IPS DF 19.7 (cell line): ENCODE results near the gene MAEA.
"Not testable (repeated sequence)": the region's sequence is repeated elsewhere in the genome, so short reads cannot be mapped to it uniquely, and the experiment has no call there.

Source experiments
- DNase-seq: peaks from one replicate; pipeline ENCODE4 v3.0.0-alpha.2; 2013; ENCODE audit warnings: low read depth, low spot score

The MAEA gene

GRCh38 chr4:1365271-1366178 lies 75.8 kb downstream of the MAEA start:
- no peak for DNase-seq

- DNase-seq: no peak
Measured at GRCh38 chr4:1366371-1367229, 76.9 kb downstream of the MAEA start.

- no peak for DNase-seq
Measured at GRCh38 chr4:1367230-1367935, 77.7 kb downstream of the MAEA start.

- DNase-seq: no peak
Measured at GRCh38 chr4:1367936-1368289, 78.2 kb downstream of the MAEA start.

GRCh38 chr4:1368421-1369090 lies 78.9 kb downstream of the MAEA start:
- no peak for DNase-seq

- no peak for DNase-seq
Measured at GRCh38 chr4:1369091-1369450, 79.4 kb downstream of the MAEA start.

GRCh38 chr4:1369479-1370079 lies 79.9 kb downstream of the MAEA start:
- no peak for DNase-seq

- no peak for DNase-seq
Measured at GRCh38 chr4:1370321-1371124, 80.8 kb downstream of the MAEA start.

- DNase-seq: no peak
Measured at GRCh38 chr4:1371176-1372165, 81.8 kb downstream of the MAEA start.

- DNase-seq: not testable (repeated sequence)
Measured at GRCh38 chr4:1372576-1372975, 82.9 kb downstream of the MAEA start.

- no peak for DNase-seq
Measured at GRCh38 chr4:1373892-1374705, 84.4 kb downstream of the MAEA start.

GRCh38 chr4:1374706-1375045 lies 85.0 kb downstream of the MAEA start:
- DNase-seq: no peak

GRCh38 chr4:1375051-1375721 lies 85.5 kb downstream of the MAEA start:
- DNase-seq: no peak

GRCh38 chr4:1375761-1376322 lies 86.2 kb downstream of the MAEA start:
- DNase-seq: no peak

GRCh38 chr4:1376391-1376840 lies 86.7 kb downstream of the MAEA start:
- no peak for DNase-seq

- DNase-seq: no peak
Measured at GRCh38 chr4:1376841-1377605, 87.3 kb downstream of the MAEA start.
